ENCODE measurements around the gene ADISSP. TPM values are rescaled to one million over a fixed set of nuclear protein-coding genes. Genes with fewer than 3 reads are reported as not detected.
"Not testable (repeated sequence)": the region's sequence is repeated elsewhere in the genome, so short reads cannot be mapped to it uniquely, and the experiment has no call there.

The ADISSP gene
- total RNA-seq, 1 donor from 2014 or later: 40.8 TPM

DNA sequence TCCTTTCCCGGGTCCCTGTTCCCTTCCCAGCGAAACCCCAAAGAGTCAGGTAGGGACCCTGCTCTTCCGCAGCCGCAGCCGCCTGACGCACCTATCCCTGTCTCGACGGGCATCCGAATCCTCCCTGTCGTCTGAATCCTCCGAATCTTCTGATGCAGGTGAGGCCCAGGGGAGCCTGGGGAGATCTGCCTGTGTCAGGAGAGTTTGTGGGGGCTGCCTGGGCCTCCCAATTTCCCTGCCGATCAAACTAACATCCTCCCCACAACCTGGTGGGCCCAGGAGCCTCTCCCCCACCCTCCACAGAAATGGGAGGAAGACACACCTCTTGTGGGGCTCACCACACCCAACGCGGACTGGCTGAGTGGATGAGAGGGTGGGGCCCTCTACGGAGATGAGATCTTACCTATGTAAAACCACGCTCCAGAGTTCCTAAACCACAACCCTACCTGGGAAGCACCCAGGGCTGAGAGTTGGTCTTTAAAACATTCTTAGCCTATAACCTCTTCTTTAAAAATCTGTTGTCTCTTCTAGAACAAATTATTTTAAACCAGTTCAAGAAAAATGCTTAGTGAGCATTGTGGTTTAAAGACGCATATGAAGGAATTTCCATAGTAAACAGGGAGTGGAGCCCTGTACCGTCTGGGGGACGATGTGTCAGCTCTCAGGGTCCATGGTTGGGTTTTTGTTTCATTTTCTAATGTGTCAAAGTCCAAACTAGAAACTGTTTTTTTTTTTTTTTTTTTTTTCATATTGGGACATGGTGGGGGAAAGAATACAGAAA lies 30.2 kb upstream of the ADISSP start:
- DNase-seq (ENCODE audit: low read depth): peak; percentile 59

DNA sequence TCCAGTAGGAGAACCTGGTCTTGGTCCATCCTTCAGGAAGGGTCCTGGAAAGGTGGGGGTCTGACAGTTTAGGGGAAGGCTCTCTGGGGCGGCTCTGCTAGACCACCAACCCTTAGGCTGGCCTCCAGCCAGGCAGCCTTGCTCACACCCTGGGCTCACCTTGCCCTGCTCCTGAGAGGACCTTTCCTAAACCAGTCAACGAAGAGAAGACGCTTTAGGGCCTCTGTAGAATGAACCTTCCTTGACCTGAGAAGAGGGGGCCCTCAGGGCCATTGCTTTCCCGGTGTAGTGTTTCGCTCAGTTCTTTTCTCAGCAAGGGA lies 29.6 kb upstream of the ADISSP start:
- DNase-seq (ENCODE audit: low read depth): no peak

DNA sequence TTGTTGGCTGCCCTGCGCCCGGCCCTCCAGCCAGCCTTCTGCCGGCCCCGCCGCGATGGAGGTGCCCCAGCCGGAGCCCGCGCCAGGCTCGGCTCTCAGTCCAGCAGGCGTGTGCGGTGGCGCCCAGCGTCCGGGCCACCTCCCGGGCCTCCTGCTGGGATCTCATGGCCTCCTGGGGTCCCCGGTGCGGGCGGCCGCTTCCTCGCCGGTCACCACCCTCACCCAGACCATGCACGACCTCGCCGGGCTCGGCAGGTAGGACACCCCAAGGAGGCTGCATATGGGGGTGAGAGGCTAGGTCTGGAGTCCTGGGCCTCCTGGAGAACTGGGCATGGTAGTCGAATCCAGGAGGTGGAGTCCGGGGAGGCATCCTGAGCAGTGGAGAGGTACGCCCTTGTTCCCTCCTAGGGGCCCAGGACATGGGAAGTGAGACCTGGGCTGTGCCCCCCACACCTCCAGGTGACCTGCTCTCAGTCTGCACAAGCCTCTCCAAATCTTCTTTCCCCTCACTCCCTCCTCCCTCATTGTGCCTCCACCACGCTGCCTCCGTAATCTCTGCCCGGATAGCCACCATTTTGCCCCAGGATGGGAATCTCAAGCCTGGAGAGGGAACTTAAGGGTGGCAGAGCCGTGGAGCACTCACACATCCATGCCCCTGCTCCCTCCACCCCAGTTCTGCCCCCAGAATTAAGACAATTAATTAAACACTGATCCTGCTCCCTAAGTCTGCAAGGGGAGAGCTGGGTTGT lies 29.1 kb upstream of the ADISSP start:
- no peak for DNase-seq (ENCODE audit: low read depth)

DNA sequence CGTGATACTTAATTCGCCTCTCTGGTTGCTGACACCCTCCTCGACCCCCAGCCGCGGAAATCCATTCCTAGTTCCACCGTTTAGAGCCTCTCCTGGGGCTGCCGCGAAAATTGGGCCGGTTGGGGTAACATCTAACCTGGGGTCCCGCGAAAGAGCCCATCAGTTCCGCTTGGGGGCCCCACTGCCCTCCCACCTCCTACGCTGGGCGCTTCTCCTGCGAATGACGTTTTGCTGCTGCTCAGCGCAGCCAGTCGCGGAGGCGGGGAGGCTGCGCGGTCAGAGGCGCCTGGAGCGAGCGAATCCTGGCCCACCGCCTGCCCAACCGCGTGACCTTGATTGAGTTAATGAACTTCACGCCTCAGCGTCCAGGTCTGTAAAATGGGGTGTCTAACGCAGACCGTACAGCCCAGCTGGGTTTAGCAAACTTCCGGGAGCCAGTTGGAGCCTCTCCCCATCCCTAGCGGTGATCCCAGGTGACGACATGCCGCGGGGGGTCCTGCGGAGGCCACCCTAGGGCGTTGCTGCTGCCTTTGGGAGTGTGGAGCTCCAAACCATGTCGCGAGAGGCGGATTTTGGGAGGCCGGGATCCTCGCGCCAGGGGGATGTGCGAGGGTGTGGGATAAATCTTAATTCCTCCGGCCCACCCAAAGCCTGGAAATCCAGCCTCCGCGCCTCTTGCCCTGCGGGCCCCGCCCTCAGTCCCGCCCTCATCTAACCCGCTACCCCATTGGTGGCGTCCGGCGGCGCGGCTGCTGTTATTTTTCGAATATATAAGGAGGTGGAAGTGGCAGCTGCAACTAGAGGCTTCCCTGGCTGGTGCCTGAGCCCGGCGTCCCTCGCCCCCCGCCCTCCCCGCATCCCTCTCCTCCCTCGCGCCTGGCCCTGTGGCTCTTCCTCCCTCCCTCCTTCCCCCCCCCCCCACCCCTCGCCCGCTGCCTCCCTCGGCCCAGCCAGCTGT lies 28.2 kb upstream of the ADISSP start, which contains the start of gene CDC25B:
Gene CDC25B (plus strand): TSS at position 800 of the 958 bp plus-strand sequence. CDS start 222 bp downstream, outside the sequence.
- peak; percentile 98 for DNase-seq (ENCODE audit: low read depth)

DNA sequence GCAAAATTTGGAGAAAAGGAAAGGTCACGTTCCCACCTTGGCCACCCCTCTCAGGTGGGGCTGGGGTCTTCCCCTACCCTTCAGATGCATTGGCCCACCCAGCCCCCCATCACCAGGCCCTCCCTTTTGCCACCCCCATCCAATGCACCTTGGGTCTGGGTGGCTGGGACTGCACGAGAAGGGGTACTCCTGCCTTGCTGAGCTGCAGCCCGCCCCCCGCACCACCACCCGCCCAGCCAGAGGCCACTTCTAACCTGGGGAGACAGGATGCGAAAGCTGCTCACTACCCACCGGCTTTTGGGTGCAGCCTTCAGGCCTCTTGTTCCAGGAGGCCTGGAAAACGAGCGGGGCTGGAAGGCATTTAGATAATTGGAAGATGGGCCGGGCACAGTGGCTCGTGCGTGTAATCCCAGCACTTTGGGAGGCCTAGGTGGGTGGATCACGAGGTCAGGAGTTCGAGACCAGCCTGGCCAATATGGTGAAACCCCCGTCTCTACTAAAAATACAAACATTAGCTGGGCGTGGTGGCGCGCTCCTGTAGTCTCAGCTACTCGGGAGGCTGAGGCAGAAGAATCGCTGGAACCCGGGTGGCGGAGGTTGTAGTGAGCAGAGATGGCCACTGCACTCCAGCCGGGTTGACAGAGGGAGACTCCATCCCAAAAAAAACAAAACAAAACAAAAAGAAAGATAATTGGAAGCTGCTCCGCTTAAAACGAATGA lies 27.3 kb upstream of the ADISSP start:
- no peak for DNase-seq (ENCODE audit: low read depth)

DNA sequence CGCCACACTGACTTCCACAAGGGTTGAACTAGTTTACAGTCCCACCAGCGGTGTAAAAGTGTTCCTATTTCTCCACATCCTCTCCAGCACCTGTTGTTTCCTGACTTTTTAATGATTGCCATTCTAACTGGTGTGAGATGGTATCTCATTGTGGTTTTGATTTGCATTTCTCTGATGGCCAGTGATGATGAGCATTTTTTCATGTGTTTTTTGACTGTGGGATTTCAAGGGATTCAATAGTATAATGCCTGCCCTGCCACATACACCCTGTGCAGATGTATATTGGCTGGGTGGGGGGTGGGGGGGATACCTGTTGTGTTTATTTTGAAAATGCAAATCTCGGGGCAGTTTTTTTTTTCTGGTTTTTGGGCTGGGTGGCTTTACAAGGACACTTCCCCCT lies 26.6 kb upstream of the ADISSP start:
- DNase-seq (ENCODE audit: low read depth): not testable (repeated sequence)

DNA sequence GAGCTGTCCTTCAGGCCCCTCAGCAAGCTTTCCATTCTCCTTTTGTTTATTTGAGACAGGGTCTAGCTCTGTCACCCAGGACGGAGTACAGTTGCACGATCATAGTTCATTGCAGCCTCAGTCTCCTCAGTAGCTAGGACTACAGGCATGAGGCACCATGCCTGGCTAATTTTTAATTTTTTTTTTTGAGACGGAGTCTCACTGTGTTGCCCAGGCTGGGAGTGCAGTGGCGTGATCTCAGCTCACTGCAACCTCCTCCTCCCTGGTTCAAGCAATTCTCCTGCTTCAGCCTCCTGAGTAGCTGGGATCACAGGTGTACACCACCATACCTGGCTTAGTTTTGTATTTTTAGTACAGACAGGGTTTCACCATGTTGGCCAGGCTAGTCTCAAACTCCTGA lies 21.6 kb upstream of the ADISSP start:
- not testable (repeated sequence) for DNase-seq (ENCODE audit: low read depth)

DNA sequence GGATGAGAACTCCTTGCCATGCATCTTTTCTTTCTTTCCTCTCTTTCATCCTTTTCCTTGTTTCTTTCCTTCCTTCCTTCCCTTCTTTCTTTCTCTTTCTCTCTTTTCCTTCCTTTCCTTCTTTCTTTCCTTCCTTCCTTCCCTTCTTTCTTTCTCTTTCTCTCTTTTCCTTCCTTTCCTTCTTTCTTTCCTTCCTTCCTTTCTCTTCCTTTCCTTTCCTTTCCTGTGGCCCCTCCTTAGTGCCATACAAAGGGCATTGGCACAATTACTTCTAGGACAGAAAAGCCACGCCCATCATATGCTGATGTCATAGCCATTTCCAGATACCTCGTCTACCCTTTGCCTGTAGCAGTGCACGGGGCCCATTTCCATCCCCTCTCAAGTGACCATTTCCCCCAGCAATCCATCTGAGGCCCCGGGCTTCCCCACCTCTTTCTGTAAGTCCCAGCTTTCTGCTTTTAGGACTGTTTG lies 21.2 kb upstream of the ADISSP start:
- DNase-seq (ENCODE audit: low read depth): no peak

DNA sequence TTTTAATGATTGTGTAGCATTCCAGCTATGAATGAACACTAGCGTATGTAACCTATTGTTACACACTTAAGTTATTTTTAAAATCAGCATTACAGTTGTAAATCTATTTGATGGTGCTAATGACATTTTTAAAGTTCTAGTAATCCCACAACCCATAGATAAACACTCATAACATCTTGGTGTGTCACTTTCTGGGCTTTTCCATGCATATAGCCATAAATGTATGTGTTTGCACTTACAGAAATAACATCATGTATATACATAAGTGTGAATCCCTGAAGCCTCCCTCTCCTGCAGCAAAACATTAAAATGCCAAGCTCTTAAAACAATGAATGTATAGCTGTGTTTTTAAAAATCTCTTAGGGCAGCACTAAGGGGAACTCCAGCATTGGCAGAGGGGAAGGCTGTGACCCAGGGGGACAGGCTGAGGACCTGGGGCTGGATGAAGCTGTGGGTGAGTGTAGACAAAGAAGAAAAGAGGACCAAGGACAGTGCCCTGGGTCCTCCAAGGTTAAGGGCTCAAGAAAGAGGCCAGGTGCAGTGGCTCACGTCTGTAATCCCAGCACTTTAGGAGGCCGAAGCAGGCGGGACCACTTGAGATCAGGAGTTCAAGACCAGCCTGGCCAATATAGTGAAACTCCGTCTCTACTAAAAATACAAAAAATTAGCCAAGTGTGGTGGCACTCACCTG lies 19.9 kb upstream of the ADISSP start:
- DNase-seq (ENCODE audit: low read depth): no peak

DNA sequence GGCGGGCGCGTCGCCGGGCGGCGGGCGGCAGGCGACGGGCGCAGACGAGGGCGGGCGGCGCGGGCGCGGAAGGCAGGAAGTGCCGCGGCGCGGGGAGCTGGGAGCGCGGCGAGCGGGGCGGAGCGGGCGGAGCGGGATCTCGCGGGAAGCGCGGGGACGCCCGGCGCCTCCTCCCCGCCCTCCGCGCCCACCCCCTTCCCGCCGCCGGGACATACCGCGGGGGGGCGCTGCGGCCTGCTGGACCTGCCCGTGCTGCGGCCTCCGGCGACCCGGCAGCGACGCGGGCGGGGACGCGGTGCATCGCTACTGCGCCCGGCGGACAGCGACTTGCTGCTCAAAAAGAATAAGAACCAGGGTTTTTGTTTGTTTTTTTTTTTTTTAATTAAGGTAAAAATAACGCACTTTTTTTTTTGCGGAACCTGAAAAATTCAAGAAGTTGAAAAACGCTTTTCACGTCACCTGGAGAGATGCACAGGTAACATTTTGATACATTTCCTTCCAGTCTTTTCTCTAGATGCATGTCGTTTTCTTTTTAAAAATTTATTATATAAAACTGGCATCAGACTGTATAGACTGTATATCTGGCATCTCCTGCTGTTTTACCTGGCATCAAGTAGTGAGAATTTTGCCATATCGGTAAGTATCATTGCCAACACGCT lies 19.2 kb upstream of the ADISSP start, which contains the start of gene CENPB:
Gene CENPB (minus strand): TSS at position 76 of the 659 bp plus-strand sequence. CDS start 257 bp downstream, outside the sequence.
- DNase-seq (ENCODE audit: low read depth): peak; percentile 86

DNA sequence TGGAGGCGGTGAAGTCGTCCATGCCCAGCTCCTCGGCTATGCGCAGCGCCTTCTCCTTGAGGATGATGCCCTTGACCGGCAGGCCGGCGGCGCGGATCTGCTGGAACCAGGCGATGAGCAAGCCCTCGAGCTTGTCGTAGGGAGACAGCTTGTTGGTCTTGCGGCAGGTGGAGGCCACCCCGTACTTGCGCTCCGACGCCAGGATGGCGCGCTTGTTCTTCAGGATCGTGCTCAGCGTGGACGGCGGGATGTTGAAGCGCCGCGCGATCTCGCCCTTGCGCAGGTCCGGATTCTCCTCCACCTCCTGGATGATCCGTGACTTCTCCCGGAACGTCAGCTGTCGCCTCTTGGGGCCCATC lies 18.6 kb upstream of the ADISSP start:
- DNase-seq (ENCODE audit: low read depth): peak; percentile 69

DNA sequence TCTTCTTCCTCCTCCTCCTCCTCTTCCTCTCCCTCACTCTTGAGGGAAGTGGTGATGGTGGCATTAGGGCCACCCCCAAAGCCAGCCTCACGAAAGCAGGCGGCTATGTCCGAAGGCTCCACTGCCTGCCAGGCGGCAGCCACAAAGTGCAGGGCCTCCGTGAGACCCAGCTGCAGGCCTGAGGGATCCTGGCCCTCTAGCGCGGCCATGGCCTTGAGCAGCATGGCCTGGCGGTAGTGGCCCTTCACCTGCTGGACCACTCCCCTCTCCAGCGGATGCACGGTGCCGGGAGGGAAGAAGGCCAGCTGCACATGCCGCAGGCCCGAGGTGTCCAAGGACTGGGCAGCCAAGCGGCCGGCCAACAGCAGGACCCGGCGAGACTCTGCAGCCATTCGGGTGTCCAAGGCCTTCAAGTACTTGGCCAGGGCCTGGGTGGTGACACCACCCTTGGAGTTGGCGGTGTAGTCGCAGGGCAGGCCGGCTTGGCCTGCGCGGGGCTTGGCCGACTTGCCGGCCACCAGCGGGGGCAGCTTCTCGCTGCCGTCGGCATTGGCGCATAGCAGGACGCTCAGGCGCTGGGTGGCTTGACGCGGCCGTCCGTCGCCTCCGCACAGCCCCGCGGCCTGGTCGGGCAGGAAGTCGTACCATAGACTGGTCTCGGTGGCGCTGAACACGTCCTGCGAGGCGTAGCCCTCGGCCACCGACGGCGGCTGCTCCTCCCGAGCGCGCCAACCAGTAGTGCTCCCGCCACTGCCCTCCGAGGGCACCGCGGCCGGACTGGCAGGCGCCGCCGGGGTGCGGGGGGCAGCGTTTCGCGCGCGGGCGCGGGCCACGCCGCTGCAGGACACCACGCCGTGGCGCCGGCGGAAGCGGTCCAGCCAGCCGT lies 17.9 kb upstream of the ADISSP start:
- no peak for DNase-seq (ENCODE audit: low read depth)

DNA sequence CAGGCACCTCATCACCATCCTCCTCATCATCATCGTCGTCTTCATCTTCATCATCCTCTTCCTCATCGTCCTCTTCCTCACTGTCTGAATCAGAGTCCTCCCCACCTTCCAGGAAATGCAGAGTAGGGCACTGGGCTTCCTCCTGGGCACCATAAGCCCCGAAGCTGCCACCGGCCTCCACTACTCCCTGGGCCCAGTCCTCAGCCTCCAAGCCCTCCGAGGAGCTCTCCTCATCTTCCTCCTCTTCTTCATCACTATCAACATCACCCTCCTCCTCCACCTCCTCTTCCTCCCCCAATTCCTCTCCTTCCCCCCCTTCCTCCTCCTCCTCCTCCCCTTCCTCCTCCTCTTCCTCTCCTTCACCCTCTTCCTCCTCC lies 17.3 kb upstream of the ADISSP start:
- no peak for DNase-seq (ENCODE audit: low read depth)

DNA sequence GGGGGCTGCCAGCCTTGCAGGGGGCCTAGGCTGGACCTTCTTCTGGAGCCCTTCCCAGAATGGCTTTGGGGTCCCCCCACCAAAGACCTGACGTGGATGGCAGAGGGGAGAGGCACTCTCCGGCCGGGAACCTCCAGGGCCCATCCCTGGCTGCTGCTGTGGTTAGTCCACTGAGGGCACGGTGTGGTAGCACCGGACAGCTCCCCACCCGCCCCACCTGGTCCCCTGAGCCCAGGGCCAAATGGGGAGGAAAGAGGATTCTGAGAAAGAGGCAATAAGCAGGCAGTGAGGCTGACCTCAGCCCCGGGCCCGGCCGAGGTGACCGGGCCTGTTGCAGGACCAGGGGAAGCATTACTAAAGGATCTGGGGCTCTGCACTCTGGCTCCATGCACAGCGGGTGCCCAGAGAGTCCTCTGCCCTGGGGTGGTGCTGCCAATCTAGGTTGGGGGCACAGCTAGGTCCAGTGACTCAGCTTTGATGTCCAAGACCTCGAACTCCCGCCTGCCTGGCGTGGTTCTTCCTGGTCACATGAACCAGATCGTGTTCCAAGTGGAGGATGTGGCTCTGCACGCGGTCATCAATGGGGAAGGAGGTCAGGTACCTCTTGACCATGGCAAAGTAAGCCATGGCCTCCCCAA lies 16.8 kb upstream of the ADISSP start:
- no peak for DNase-seq (ENCODE audit: low read depth)

DNA sequence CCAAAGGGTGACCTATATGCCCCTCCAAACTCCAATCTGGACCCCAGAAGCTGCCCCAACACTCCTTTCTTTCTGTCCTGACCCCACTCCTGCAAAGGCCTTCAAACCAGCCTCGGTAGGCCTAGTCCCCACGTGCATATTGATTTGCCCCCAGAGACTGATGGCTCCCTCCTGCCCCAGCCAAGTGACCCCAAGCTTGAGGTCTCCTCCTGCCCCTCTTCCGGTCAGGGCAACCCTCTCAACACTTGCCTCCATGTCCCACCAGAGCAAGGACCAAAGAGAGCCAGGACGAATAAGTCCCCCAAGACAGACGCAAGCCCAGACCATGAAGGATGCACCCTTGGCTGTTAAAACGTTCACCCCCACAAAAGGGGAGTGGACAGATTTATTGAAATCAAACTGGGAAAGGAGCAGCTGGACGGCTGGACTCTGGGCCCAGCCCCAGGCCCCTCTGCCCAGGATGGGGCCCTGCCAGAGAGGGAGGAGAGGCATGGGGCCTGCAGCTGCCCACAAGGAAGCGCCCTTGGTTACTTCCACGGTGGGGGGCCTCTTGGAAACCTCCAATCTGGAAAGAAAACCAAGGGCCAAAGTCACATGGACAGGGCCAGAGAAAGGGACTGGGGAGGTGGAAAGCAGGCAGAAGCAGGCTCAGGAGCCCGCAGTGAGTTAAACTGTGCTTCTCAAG lies 16.1 kb upstream of the ADISSP start:
- DNase-seq (ENCODE audit: low read depth): no peak

DNA sequence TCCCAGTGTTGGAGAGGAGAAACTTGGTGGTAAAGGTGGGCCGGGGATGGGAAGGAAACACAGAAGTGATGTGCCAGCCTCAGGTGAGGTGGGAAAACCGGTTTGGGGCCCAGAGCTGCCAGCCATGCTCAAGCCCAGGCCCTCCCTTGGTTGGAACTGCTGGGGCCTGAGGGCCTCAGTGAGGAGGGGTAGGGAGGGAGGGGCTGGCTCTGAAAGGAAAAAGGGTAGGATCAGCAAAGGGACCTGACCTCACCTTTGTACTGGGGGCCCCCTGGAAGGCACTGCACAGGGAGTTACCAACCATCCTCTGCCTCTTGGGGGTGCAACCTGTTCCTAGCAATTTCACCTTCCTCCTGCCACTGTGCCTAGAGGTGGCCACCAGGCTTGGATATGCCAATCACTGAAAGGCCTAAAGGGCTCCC lies 15.5 kb upstream of the ADISSP start:
- no peak for DNase-seq (ENCODE audit: low read depth)

DNA sequence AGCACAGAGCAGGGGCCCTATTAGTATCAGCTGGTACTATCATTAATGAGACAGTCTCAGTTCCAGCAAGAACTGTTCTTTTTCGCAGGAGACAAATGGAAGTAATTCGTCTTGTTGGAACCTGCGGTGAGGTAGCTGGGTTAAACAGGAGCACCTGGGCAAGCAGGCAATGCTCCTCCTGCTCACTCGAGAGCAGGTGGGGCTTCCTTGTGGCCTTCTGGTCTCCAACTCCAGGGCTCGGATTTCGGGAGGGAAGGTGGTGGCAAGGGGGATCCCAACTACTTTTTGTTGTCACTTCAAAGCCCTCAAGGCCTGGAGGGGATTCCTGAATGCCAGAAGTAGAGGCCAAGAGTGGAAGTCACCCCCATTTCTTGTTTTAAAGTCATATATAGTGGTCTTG lies 15.0 kb upstream of the ADISSP start:
- no peak for DNase-seq (ENCODE audit: low read depth)

Measured in myocyte (in vitro differentiated cells).